AG10803 (cell line): ENCODE results near the gene MYO7B.

Experiments
- DNase-seq: peaks from one replicate; pipeline ENCODE4 v3.0.0; 2010; ENCODE audit warnings: low read depth
- H3K4me3 ChIP-seq: 2 replicates; pipeline ENCODE4 v1.5.1; 2011; ENCODE audit warnings: mild to moderate bottlenecking, low read length, control low read depth
- CTCF ChIP-seq: conservative IDR thresholded peaks from 2 replicates; pipeline ENCODE4 v1.5.1; 2011; ENCODE audit warnings: mild to moderate bottlenecking, low read length, control low read depth, inconsistent platforms

Gene MYO7B

GRCh38 chr2:127609031-127609751 lies 73.7 kb downstream of the MYO7B start:
- H3K4me3 ChIP-seq = no peak overlapping the region
- no peak for TF ChIP-seq CTCF
- no peak for DNase-seq

- no peak for TF ChIP-seq CTCF
- no peak for DNase-seq
- H3K4me3 ChIP-seq = no peak overlapping the region
These were observed 74.3 kb downstream of the MYO7B start for GRCh38 chr2:127609818-127610217.

- no peak for TF ChIP-seq CTCF
- no peak for DNase-seq
- H3K4me3 ChIP-seq = no peak overlapping the region
These were observed 75.1 kb downstream of the MYO7B start for GRCh38 chr2:127610561-127610960.

- H3K4me3 ChIP-seq = no peak overlapping the region
- no peak for TF ChIP-seq CTCF
- no peak for DNase-seq
These were observed 75.8 kb downstream of the MYO7B start for GRCh38 chr2:127611076-127611925.

- H3K4me3 ChIP-seq = no peak overlapping the region
- no peak for TF ChIP-seq CTCF
- DNase-seq = no peak
These were observed 76.8 kb downstream of the MYO7B start for GRCh38 chr2:127612111-127612822.

GRCh38 chr2:127614246-127614645 lies 78.8 kb downstream of the MYO7B start:
- no peak for DNase-seq
- H3K4me3 ChIP-seq = no peak overlapping the region
- no peak for TF ChIP-seq CTCF
